HepG2 (cell line): ENCODE results near the gene MPV17L. TPM values are rescaled to one million over a fixed set of nuclear protein-coding genes. Genes with fewer than 3 reads are reported as not detected.
"Not testable (repeated sequence)": the region's sequence is repeated elsewhere in the genome, so short reads cannot be mapped to it uniquely, and the experiment has no call there.

Source experiments
- ATAC-seq: fragments of 200-7000 bp; cut with Tn5 transposase; 3 replicates; pipeline ENCODE4 v1.9.1; 2020; ENCODE audit warnings: mild to moderate bottlenecking, moderate library complexity
- BruUV-seq: library from RNA; stranded (reverse); fragments of 400-500 nt; replicated peaks from 2 replicates; lab custom pipeline; 2021; lab: Mats Ljungman, UMichigan
- CTCF ChIA-PET: fragments of 300-600 bp; formaldehyde crosslinking; extraction: SDS; loops from one replicate; lab custom pipeline; 2021; ENCODE audit warnings: low total read pairs, inconsistent platforms, low intra/inter-chr PET ratio; lab: Yijun Ruan, JAX
- POLR2A ChIA-PET: fragments of 350-600 bp; sonication (Branson Sonifier 250); formaldehyde crosslinking; loops from one replicate; lab custom pipeline; 2020; ENCODE audit warnings: antibody characterized with exemption, inconsistent platforms; lab: Yijun Ruan, JAX
- DNase-seq: peaks from one replicate; pipeline ENCODE4 v3.0.0-alpha.2; 2015; ENCODE audit warnings: low spot score
- FAIRE-seq: peaks from 3 replicates; lab custom pipeline; 2011; peaks lifted over from hg19 to GRCh38; lab: Jason Lieb, UNC
- H2AFZ ChIP-seq: one replicate; pipeline ENCODE4 v1.6.1; 2011; ENCODE audit warnings: low read length, inconsistent platforms
- H3K27ac ChIP-seq: fragments of 300-600 bp; 3 replicates; pipeline ENCODE4 v1.8.0; 2011; ENCODE audit warnings: mixed run types, mild to moderate bottlenecking, mixed read lengths, low read length, inconsistent platforms; ENCODE audit not compliant: insufficient read depth; ENCODE audit errors: extremely low read length
- H3K27me3 ChIP-seq, 2 experiments: fragments of 200-600 bp in 1 of 2; 2 replicates in 1 of 2; 3 replicates in 1 of 2; pipeline versions ENCODE4 v1.6.0 to v1.8.0; 2011; ENCODE audit warnings: low read length in 2 of 2, mild to moderate bottlenecking in 2 of 2, moderate library complexity in 2 of 2, inconsistent platforms in 1 of 2; ENCODE audit not compliant: insufficient read depth in 2 of 2, control insufficient read depth in 1 of 2
- H3K36me3 ChIP-seq, 2 experiments: fragments of 200-600 bp in 1 of 2; replicated peaks in 1 of 2; 2 replicates in 1 of 2; 3 replicates in 1 of 2; pipeline versions ENCODE4 v1.5.1 to v1.8.0; 2011; ENCODE audit warnings: low read length in 2 of 2, inconsistent platforms in 1 of 2; ENCODE audit not compliant: insufficient read depth in 2 of 2, control insufficient read depth in 1 of 2
- H3K4me1 ChIP-seq: 2 replicates; pipeline ENCODE4 v1.5.1; 2012; ENCODE audit warnings: low read length, inconsistent platforms; ENCODE audit not compliant: insufficient read depth
- H3K4me2 ChIP-seq: 2 replicates; pipeline ENCODE4 v1.6.0; 2011; ENCODE audit warnings: low read depth, low read length, inconsistent platforms
- H3K4me3 ChIP-seq, 3 experiments: fragments of 200-600 bp in 1 of 3; sonication (generic), shearing (Covaris generic) in 1 of 3; replicated peaks in 1 of 3; 2 replicates each; pipeline ENCODE4 v1.5.1; 2011 to 2016; ENCODE audit warnings: low read length in 3 of 3, inconsistent platforms in 2 of 3, low read depth in 2 of 3, mild to moderate bottlenecking in 2 of 3, control low read depth in 1 of 3, mixed read lengths in 1 of 3; ENCODE audit not compliant: insufficient read depth in 1 of 3
- H3K79me2 ChIP-seq: one replicate; pipeline ENCODE4 v1.6.1; 2011; ENCODE audit warnings: low read length, inconsistent platforms; ENCODE audit not compliant: insufficient read depth
- H3K9ac ChIP-seq: 2 replicates; pipeline ENCODE4 v1.6.0; 2011; ENCODE audit warnings: mild to moderate bottlenecking, low read depth, low read length, inconsistent platforms; ENCODE audit not compliant: insufficient read depth
- H3K9me3 ChIP-seq: 2 replicates; pipeline ENCODE4 v1.5.1; 2012; ENCODE audit warnings: mild to moderate bottlenecking, low read length
- H4K20me1 ChIP-seq: 2 replicates; pipeline ENCODE4 v1.6.0; 2011; ENCODE audit warnings: inconsistent platforms, mild to moderate bottlenecking, low read length, moderate library complexity; ENCODE audit not compliant: insufficient read depth
- TEAD2 ChIP-seq: sonication (generic); formaldehyde crosslinking; IDR thresholded peaks from 2 replicates; pipeline ENCODE4 v1.9.0; 2021; ENCODE audit warnings: missing genetic modification reagents
- ZFY ChIP-seq: sonication (generic); formaldehyde crosslinking; IDR thresholded peaks from 2 replicates; pipeline ENCODE4 v1.4.0; 2020; ENCODE audit warnings: missing genetic modification reagents
- ZNF468 ChIP-seq: sonication (generic); formaldehyde crosslinking; IDR thresholded peaks from 2 replicates; pipeline ENCODE4 v1.8.0; 2022; ENCODE audit warnings: mild to moderate bottlenecking, moderate library complexity, missing genetic modification reagents
- ZNF800 ChIP-seq: sonication (generic); formaldehyde crosslinking; IDR thresholded peaks from 2 replicates; pipeline ENCODE4 v1.4.0; 2020; ENCODE audit warnings: missing genetic modification reagents
- WGBS: methylation state at CpG from one replicate; pipeline ENCODE4 v1.1.6; 2017; ENCODE audit warnings: low lambda C conversion rate; 5-methylcytosine and 5-hydroxymethylcytosine counted together
- in situ Hi-C: cut with HindIII; loops from 2 replicates; pipeline ENCODE4 v1.10.0; 2017; ENCODE audit warnings: low pct_unique_long_range_greater_than_20kb; ENCODE audit not compliant: extremely low pct_ligation_motif_present
- intact Hi-C: fragments of 100-400 bp; cut with micrococcal nuclease; formaldehyde crosslinking; loops from one replicate; pipeline ENCODE4 v1.10.0; 2022; ENCODE audit not compliant: unreplicated experiment
- polyA plus RNA-seq, 8 experiments: library from polyadenylated mRNA; depleted of rRNA in 3 of 8; stranded (reverse) in 7 of 8; unstranded in 1 of 8; fragments of >200 nt; fragmentation: Illumina TruSeq in 4 of 8; extraction: Trizol in 4 of 8; gene quantifications; 2 replicates each; pipeline versions ENCODE4 v1.2.1 to v1.2.3, GENCODE V29; 2011 to 2016; ENCODE audit warnings: low read depth in 4 of 8, missing spikeins in 1 of 8, mixed read lengths in 1 of 8; ENCODE audit not compliant: insufficient read depth in 1 of 8
- total RNA-seq, 5 experiments: library from RNA; depleted of rRNA; stranded (reverse); fragments of >200 nt; fragmentation: Illumina TruSeq; extraction: Trizol; gene quantifications; 2 replicates each; pipeline ENCODE4 v1.2.3, GENCODE V29; 2016; ENCODE audit warnings: low read depth in 1 of 5
- TF ChIP-seq, protein P1 (sequence below): sonication (generic); formaldehyde crosslinking; IDR thresholded peaks from 2 replicates; pipeline ENCODE4 v1.5.1; 2020; ENCODE audit warnings: mild to moderate bottlenecking, missing genetic modification reagents, moderate library complexity

The MPV17L gene
- total and polyA plus RNA-seq, 2 of the 13 experiments (the other 11 are each of a cell fraction or from before 2014, with no cell fraction given): 34.7 to 63.8 TPM

- peak; percentile 97; the same call in 1 of the 2 replicates for TF ChIP-seq ZNF468 (CRISPR knock-in tag)
- TF ChIP-seq TEAD2 (CRISPR knock-in tag): 0 out of 2 replicates have a peak, but pooled peaks have one; percentile 53
- TF ChIP-seq ZNF800 (CRISPR knock-in tag): peak; percentile 66; the same call in 1 of the 2 replicates
- peak; percentile 92 for TF ChIP-seq ZFY (CRISPR knock-in tag)
- TF ChIP-seq, protein P1, sequence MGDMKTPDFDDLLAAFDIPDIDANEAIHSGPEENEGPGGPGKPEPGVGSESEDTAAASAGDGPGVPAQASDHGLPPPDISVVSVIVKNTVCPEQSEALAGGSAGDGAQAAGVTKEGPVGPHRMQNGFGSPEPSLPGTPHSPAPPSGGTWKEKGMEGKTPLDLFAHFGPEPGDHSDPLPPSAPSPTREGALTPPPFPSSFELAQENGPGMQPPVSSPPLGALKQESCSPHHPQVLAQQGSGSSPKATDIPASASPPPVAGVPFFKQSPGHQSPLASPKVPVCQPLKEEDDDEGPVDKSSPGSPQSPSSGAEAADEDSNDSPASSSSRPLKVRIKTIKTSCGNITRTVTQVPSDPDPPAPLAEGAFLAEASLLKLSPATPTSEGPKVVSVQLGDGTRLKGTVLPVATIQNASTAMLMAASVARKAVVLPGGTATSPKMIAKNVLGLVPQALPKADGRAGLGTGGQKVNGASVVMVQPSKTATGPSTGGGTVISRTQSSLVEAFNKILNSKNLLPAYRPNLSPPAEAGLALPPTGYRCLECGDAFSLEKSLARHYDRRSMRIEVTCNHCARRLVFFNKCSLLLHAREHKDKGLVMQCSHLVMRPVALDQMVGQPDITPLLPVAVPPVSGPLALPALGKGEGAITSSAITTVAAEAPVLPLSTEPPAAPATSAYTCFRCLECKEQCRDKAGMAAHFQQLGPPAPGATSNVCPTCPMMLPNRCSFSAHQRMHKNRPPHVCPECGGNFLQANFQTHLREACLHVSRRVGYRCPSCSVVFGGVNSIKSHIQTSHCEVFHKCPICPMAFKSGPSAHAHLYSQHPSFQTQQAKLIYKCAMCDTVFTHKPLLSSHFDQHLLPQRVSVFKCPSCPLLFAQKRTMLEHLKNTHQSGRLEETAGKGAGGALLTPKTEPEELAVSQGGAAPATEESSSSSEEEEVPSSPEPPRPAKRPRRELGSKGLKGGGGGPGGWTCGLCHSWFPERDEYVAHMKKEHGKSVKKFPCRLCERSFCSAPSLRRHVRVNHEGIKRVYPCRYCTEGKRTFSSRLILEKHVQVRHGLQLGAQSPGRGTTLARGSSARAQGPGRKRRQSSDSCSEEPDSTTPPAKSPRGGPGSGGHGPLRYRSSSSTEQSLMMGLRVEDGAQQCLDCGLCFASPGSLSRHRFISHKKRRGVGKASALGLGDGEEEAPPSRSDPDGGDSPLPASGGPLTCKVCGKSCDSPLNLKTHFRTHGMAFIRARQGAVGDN (CRISPR knock-in tag): peak; percentile 97
Measured at GRCh38 chr16:15395631-15396508, at the start of gene MPV17L (continued).

GRCh38 chr16:15348721-15349120, 46.8 kb upstream of the MPV17L start:
- CTCF ChIA-PET, POLR2A ChIA-PET, H3K4me3 ChIP-seq, H3K4me1 ChIP-seq, H3K9me3 ChIP-seq, H3K9ac ChIP-seq, H3K79me2 ChIP-seq, H4K20me1 ChIP-seq, H3K4me2 ChIP-seq, DNase-seq, BruUV-seq, H3K36me3 ChIP-seq, FAIRE-seq, H3K27me3 ChIP-seq, in situ Hi-C loops, intact Hi-C loops, H2AFZ ChIP-seq, H3K27ac ChIP-seq: not testable (repeated sequence)
- WGBS: 40% methylated on average over 1 of the region's 7 CpGs
- ATAC-seq: peak; percentile 71

DNA sequence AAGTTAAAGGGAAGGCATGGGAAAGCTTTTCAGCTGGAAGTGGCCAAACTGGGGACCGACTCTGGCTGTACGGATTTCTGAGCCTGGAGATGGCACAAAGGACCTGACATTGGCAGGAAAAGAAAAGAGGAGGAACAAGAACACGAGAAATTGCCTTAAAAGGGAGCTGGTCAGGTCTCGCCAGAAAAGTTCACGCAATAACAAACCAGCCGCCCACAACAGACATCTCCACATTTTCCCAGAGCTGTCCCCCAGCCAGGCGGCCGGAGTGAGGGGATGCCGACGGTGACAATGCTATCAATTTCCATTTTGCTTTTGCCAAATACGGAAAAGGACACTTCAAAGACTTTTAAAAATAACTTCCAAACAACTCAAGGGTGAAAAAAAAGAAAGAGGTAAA, 44.3 kb upstream of the MPV17L start:
- H3K36me3 ChIP-seq, H3K79me2 ChIP-seq, in situ Hi-C loops, H3K27ac ChIP-seq, DNase-seq, ATAC-seq, CTCF ChIA-PET, H2AFZ ChIP-seq, POLR2A ChIA-PET, FAIRE-seq, H3K4me1 ChIP-seq, intact Hi-C loops, H3K4me2 ChIP-seq, H3K27me3 ChIP-seq, H3K4me3 ChIP-seq, BruUV-seq, H4K20me1 ChIP-seq, H3K9ac ChIP-seq, H3K9me3 ChIP-seq: not testable (repeated sequence)
- no CpG with 5 or more reads among the region's 11 CpGs for WGBS
